HepG2 (cell line): Measurements from ENCODE around the gene MORN1. TPM values are rescaled to one million over a fixed set of nuclear protein-coding genes. Genes with fewer than 3 reads are reported as not detected.

Experiments used
- ARNTL ChIP-seq: sonication (generic); formaldehyde crosslinking; IDR thresholded peaks from 2 replicates; pipeline ENCODE4 v1.4.0; 2020; ENCODE audit warnings: mild to moderate bottlenecking, missing genetic modification reagents
- BATF2 ChIP-seq: sonication (generic); formaldehyde crosslinking; IDR thresholded peaks from 2 replicates; pipeline ENCODE4 v1.8.0; 2022; ENCODE audit warnings: mild to moderate bottlenecking, missing genetic modification reagents, moderate library complexity
- BCL6 ChIP-seq: IDR thresholded peaks from 2 replicates; pipeline ENCODE4 v1.6.1; 2016; ENCODE audit warnings: missing genetic modification reagents, missing compliant biosample characterization
- CSRNP1 ChIP-seq: sonication (generic); formaldehyde crosslinking; IDR thresholded peaks from 2 replicates; pipeline ENCODE4 v1.8.1; 2023; ENCODE audit warnings: mild to moderate bottlenecking, missing genetic modification reagents
- KDM5A ChIP-seq: fragments of 200-600 bp; sonication (generic); IDR thresholded peaks from 2 replicates; pipeline ENCODE4 v1.7.0; 2018; ENCODE audit warnings: antibody characterized with exemption, mild to moderate bottlenecking, low read length, borderline replicate concordance
- MAFG ChIP-seq: sonication (generic); formaldehyde crosslinking; IDR thresholded peaks from 2 replicates; pipeline ENCODE4 v1.5.1; 2020; ENCODE audit warnings: mild to moderate bottlenecking, missing genetic modification reagents
- MNT ChIP-seq: fragments of 450-650 bp; IDR thresholded peaks from 2 replicates; pipeline ENCODE4 v1.6.1; 2016
- NR1H2 ChIP-seq: sonication (generic); formaldehyde crosslinking; IDR thresholded peaks from 2 replicates; pipeline ENCODE4 v1.8.1; 2022; ENCODE audit warnings: low read depth, missing genetic modification reagents, borderline replicate concordance
- POGZ ChIP-seq: sonication (generic); formaldehyde crosslinking; IDR thresholded peaks from 2 replicates; pipeline ENCODE4 v1.4.0; 2020; ENCODE audit warnings: mild to moderate bottlenecking, missing genetic modification reagents
- RARA ChIP-seq: IDR thresholded peaks from 2 replicates; pipeline ENCODE4 v1.6.1; 2016; ENCODE audit warnings: missing genetic modification reagents, missing compliant biosample characterization
- RBM22 ChIP-seq: fragments of 200-400 bp; formaldehyde crosslinking; optimal IDR thresholded peaks from 2 replicates; pipeline ENCODE3; 2017; ENCODE audit warnings: mild to moderate bottlenecking, low read length, moderate library complexity
- SALL1 ChIP-seq: sonication (generic); formaldehyde crosslinking; IDR thresholded peaks from 2 replicates; pipeline ENCODE4 v1.8.0; 2022; ENCODE audit warnings: mild to moderate bottlenecking, missing genetic modification reagents
- SOX5 ChIP-seq: IDR thresholded peaks from 2 replicates; pipeline ENCODE4 v1.6.1; 2016; ENCODE audit warnings: borderline replicate concordance
- SRSF4 ChIP-seq: fragments of 200-400 bp; formaldehyde crosslinking; IDR thresholded peaks from one replicate; pipeline ENCODE4 v1.6.1; 2018; ENCODE audit warnings: mild to moderate bottlenecking, low read depth, low read length, moderate library complexity; ENCODE audit not compliant: poor library complexity, severe bottlenecking
- YY1 ChIP-seq: IDR thresholded peaks from 2 replicates; pipeline ENCODE4 v1.6.1; 2011; ENCODE audit warnings: low read length, low read depth, moderate library complexity, mild to moderate bottlenecking; ENCODE audit not compliant: insufficient read depth, insufficient replicate concordance
- ZHX1 ChIP-seq: sonication (generic); formaldehyde crosslinking; IDR thresholded peaks from 2 replicates; pipeline ENCODE4 v1.8.1; 2022; ENCODE audit warnings: low read depth, mild to moderate bottlenecking, missing genetic modification reagents
- ZKSCAN8 ChIP-seq: IDR thresholded peaks from 2 replicates; pipeline ENCODE4 v1.6.1; 2016; ENCODE audit warnings: borderline replicate concordance, missing genetic modification reagents, missing compliant biosample characterization
- ZMYM3 ChIP-seq: sonication (generic); formaldehyde crosslinking; IDR thresholded peaks from 2 replicates; pipeline ENCODE4 v1.5.1; 2020; ENCODE audit warnings: mild to moderate bottlenecking, missing genetic modification reagents
- ZNF292 ChIP-seq: sonication (generic); formaldehyde crosslinking; IDR thresholded peaks from 2 replicates; pipeline ENCODE4 v1.8.1; 2022; ENCODE audit warnings: mild to moderate bottlenecking, low read depth, missing genetic modification reagents, borderline replicate concordance
- ZNF329 ChIP-seq: sonication (generic); formaldehyde crosslinking; IDR thresholded peaks from 2 replicates; pipeline ENCODE4 v1.9.0; 2021; ENCODE audit warnings: low read depth, mild to moderate bottlenecking, missing genetic modification reagents
- ZNF354B ChIP-seq: sonication (generic); formaldehyde crosslinking; IDR thresholded peaks from 2 replicates; pipeline ENCODE4 v1.8.0; 2022; ENCODE audit warnings: mild to moderate bottlenecking, missing genetic modification reagents
- polyA plus RNA-seq, 8 experiments: library from polyadenylated mRNA; depleted of rRNA in 3 of 8; stranded (reverse) in 7 of 8; unstranded in 1 of 8; fragments of >200 nt; fragmentation: Illumina TruSeq in 4 of 8; extraction: Trizol in 4 of 8; gene quantifications; 2 replicates each; pipeline versions ENCODE4 v1.2.1 to v1.2.3, GENCODE V29; 2011 to 2016; ENCODE audit warnings: low read depth in 4 of 8, missing spikeins in 1 of 8, mixed read lengths in 1 of 8; ENCODE audit not compliant: insufficient read depth in 1 of 8
- total RNA-seq, 5 experiments: library from RNA; depleted of rRNA; stranded (reverse); fragments of >200 nt; fragmentation: Illumina TruSeq; extraction: Trizol; gene quantifications; 2 replicates each; pipeline ENCODE4 v1.2.3, GENCODE V29; 2016; ENCODE audit warnings: low read depth in 1 of 5

The MORN1 gene
- total and polyA plus RNA-seq, 2 of the 13 experiments (the other 11 are each of a cell fraction or from before 2014, with no cell fraction given) = 3.1 to 6.5 TPM

GRCh38 chr1:2330519-2331199, 60.7 kb downstream of the MORN1 start (continued):
- TF ChIP-seq CSRNP1 (CRISPR knock-in tag) = no peak
- TF ChIP-seq YY1 = no peak
- TF ChIP-seq RBM22 = no peak
- TF ChIP-seq ZNF354B (CRISPR knock-in tag) = no peak
- TF ChIP-seq BCL6 (CRISPR knock-in tag) = peak; percentile 57
- TF ChIP-seq ARNTL (CRISPR knock-in tag) = 0 out of 2 replicates have a peak, but pooled peaks have one; percentile 27
- no peak for TF ChIP-seq ZNF292 (CRISPR knock-in tag)
- no peak for TF ChIP-seq ZHX1 (CRISPR knock-in tag)
- no peak for TF ChIP-seq ZNF329 (CRISPR knock-in tag)
- TF ChIP-seq BATF2 (CRISPR knock-in tag) = no peak
- TF ChIP-seq RARA (CRISPR knock-in tag) = peak; percentile 55
- peak; percentile 32; the same call in 1 of the 2 replicates for TF ChIP-seq SALL1
- no peak for TF ChIP-seq ZKSCAN8 (CRISPR knock-in tag)
- TF ChIP-seq KDM5A = no peak
- TF ChIP-seq POGZ = no peak
- no peak for TF ChIP-seq MAFG (CRISPR knock-in tag)
- TF ChIP-seq MNT = no peak
- no peak for TF ChIP-seq ZMYM3 (CRISPR knock-in tag)
- TF ChIP-seq NR1H2 = no peak
- TF ChIP-seq SOX5 (CRISPR knock-in tag) = peak; percentile 60; the same call in 1 of the 2 replicates
- TF ChIP-seq SRSF4 = no peak
